ENCODE data around the gene IRX6. TPM values are rescaled to one million over a fixed set of nuclear protein-coding genes. Genes with fewer than 3 reads are reported as not detected.

IRX6 gene
- total RNA-seq, 1 donor from 2014 or later, result 0.18 TPM

- Mint-ChIP-seq H3K36me3 (ENCODE audit: low read depth) (no peaks in the 10 kb centered on the region), H3K27me3 (peaks cover 25% of the 10 kb centered on the region), H3K27ac (no peak overlapping the region), H3K4me1 (peaks cover 9% of the 10 kb centered on the region), H3K4me3 (no peak overlapping the region), H3K9me3 (no peaks in the 10 kb centered on the region)
- DNase-seq (no peak), ATAC-seq (ENCODE audit: low read depth) (no peak)
- no peak for TF ChIP-seq CTCF (IDR thresholded peaks at IDR 0.05)
- ChIA-PET CTCF (interaction anchor here (1.0 kb wide), 2 partner anchors 47 to 1821 kb away, joined by 3 to 4 read pairs; partner anchors contain the start of gene IRX6), POLR2A (no interaction called here)
- intact Hi-C loops (cut with micrococcal nuclease), result loop anchor here (2.0 to 10.0 kb wide), 3 partner anchors 46 to 1596 kb away; partner anchors contain the start of gene IRX6
Observed at GRCh38 chr16:55370762-55371482, 46.9 kb downstream of the IRX6 start.

DNA sequence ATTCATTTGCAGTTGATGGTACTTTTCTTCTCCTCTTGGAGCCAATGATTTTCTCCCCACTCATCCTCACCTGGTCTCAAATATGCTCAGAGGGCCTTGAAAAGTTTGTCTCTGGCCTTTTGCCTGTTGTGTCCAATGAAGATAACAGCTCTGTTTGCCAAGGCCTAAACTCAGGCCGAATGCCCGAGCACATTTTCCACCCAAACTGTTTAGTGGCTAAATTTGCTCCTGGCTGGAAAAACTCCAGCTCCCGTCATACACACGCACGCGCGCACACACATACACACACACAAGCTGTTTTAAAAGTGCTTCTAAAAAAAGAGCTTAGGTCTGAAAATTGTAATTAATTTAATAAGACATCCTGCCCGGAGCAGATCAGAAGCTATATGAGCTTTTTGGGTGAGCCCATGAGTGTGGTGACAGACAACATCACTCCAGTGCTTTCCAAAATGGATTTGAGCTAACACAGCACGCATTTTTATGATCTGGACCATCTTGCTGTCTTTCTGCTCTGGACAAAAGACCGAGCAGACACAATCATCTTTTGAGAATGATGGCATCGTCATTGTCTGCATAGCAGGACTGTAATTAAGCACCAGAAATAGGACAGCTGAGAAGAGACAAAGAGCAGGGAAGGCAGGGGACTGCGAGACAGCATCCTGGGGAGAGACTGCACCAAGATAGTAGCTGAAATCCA is 48.9 kb downstream of the IRX6 start:
- DNase-seq, result no peak
- Mint-ChIP-seq H3K4me1 (peaks cover 9% of the 10 kb centered on the region), H3K9me3 (no peaks in the 10 kb centered on the region), H3K27ac (no peak overlapping the region), H3K36me3 (ENCODE audit: low read depth) (no peaks in the 10 kb centered on the region), H3K27me3 (peaks cover 28% of the 10 kb centered on the region), H3K4me3 (no peak overlapping the region)
- no peak for ATAC-seq (ENCODE audit: low read depth)
- POLR2A ChIA-PET, result no interaction called here
- no peak for TF ChIP-seq CTCF (IDR thresholded peaks at IDR 0.05)
- intact Hi-C loops (cut with micrococcal nuclease), result loop anchor here (10.0 kb wide), 1 partner anchor 1598 kb away; no protein-coding TSS in a partner anchor
- CTCF ChIA-PET, result interaction anchor here (1.4 kb wide), 1 partner anchor 10 kb away, joined by 3 read pairs; no protein-coding TSS in a partner anchor

GRCh38 chr16:55373489-55373832 is 49.5 kb downstream of the IRX6 start:
- ATAC-seq (ENCODE audit: low read depth) (no peak), DNase-seq (no peak)
- Mint-ChIP-seq H3K27ac (no peak overlapping the region), H3K4me1 (peaks cover 9% of the 10 kb centered on the region), H3K36me3 (ENCODE audit: low read depth) (no peaks in the 10 kb centered on the region), H3K27me3 (peaks cover 29% of the 10 kb centered on the region), H3K9me3 (no peaks in the 10 kb centered on the region), H3K4me3 (no peak overlapping the region)
- no peak for TF ChIP-seq CTCF (IDR thresholded peaks at IDR 0.05)
- POLR2A ChIA-PET, result no interaction called here
- CTCF ChIA-PET, result interaction anchor here (1.4 kb wide), 1 partner anchor 10 kb away, joined by 3 read pairs; no protein-coding TSS in a partner anchor
- intact Hi-C loops (cut with micrococcal nuclease), result loop anchor here (10.0 kb wide), 1 partner anchor 1599 kb away; no protein-coding TSS in a partner anchor

GRCh38 chr16:55376045-55376444 is 52.0 kb downstream of the IRX6 start:
- TF ChIP-seq CTCF (IDR thresholded peaks at IDR 0.05), result no peak
- Mint-ChIP-seq H3K36me3 (ENCODE audit: low read depth) (no peaks in the 10 kb centered on the region), H3K4me1 (peaks cover 2% of the 10 kb centered on the region), H3K27ac (no peak overlapping the region), H3K4me3 (no peak overlapping the region), H3K27me3 (peaks cover 21% of the 10 kb centered on the region), H3K9me3 (no peaks in the 10 kb centered on the region)
- DNase-seq, result no peak
- intact Hi-C loops (cut with micrococcal nuclease), result loop anchor here (10.0 kb wide), 1 partner anchor 1601 kb away; no protein-coding TSS in a partner anchor
- no peak for ATAC-seq (ENCODE audit: low read depth)
- ChIA-PET CTCF (no interaction called here), POLR2A (no interaction called here)

DNA sequence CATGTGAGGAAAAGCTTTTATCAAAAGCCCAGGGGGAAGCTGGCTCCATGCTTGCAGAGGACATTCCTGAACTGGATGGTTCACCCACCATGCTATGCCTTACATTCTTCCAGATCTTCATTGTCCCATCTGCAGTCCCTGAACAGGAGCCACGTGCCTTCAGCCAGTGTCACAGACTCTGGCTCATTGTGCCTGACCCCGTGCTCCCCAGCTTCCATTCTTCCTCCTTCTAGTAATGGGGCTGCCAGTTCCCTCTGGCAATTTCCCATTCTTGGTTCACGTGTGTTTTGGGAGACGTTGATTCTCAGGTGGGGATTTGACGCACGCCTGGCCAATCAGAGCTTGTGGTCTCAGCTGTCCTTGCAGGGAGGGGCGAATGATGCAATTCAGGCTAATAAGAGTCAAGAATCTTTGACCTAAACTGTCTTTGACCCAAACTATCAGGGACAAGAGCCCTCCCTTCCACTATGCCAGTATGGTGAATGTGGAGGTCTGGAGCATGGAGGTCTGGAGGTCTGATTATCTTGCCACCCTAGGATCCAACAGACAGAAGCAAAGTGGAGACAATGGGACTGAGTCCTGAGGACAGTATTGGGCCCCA is 52.7 kb downstream of the IRX6 start:
- peaks cover 21% of the 10 kb centered on the region for H3K27me3 Mint-ChIP-seq
- ATAC-seq (ENCODE audit: low read depth), result no peak
- DNase-seq, result no peak
- intact Hi-C loops (cut with micrococcal nuclease), result loop anchor here (10.0 kb wide), 1 partner anchor 1602 kb away; no protein-coding TSS in a partner anchor
- no peaks in the 10 kb centered on the region for H3K36me3 Mint-ChIP-seq (ENCODE audit: low read depth)
- H3K9me3 Mint-ChIP-seq, result no peaks in the 10 kb centered on the region
- ChIA-PET CTCF (no interaction called here), POLR2A (no interaction called here)
- H3K27ac Mint-ChIP-seq, result no peak overlapping the region
- H3K4me1 Mint-ChIP-seq, result no peaks in the 10 kb centered on the region
- no peak overlapping the region for H3K4me3 Mint-ChIP-seq
- no peak for TF ChIP-seq CTCF (IDR thresholded peaks at IDR 0.05)

Measured in activated B cell treated with CpG ODN at 0.5 μM for 24 hours (primary cell).